Sigmoid colon (tissue), 7 donors: ENCODE data around the gene SND1. TPM values are rescaled to one million over a fixed set of nuclear protein-coding genes. Genes with fewer than 3 reads are reported as not detected.

Source experiments
- DNase-seq: peaks from one replicate; pipeline ENCODE4 v3.0.0-alpha.2; 2019
- H3K27ac ChIP-seq, 4 donors: fragments of 200-600 bp; sonication (generic); one replicate each; pipeline ENCODE4 v1.5.1; 2016 to 2019; ENCODE audit warnings: mild to moderate bottlenecking in 1 of 4
- H3K27me3 ChIP-seq, 3 donors: fragments of 200-600 bp; sonication (generic); one replicate each; pipeline ENCODE4 v1.5.1; 2019; ENCODE audit warnings: mild to moderate bottlenecking in 1 of 3
- H3K36me3 ChIP-seq, 4 donors: fragments of 200-600 bp; sonication (generic); one replicate each; pipeline ENCODE4 v1.5.1; 2016 to 2019
- H3K4me1 ChIP-seq, 4 donors: fragments of 200-600 bp; sonication (generic); one replicate each; pipeline ENCODE4 v1.5.1; 2017 to 2019
- H3K4me3 ChIP-seq, 4 donors: fragments of 200-600 bp; sonication (generic); one replicate each; pipeline ENCODE4 v1.5.1; 2017 to 2019; ENCODE audit warnings: mild to moderate bottlenecking in 2 of 4, moderate library complexity in 1 of 4
- H3K9me3 ChIP-seq, 4 donors: fragments of 200-600 bp in 3 of 4; sonication (generic) in 3 of 4; one replicate each; pipeline versions ENCODE4 v1.5.1 to v1.6.1; 2013 to 2019
- EP300 ChIP-seq, 4 donors: sonication (generic); formaldehyde crosslinking; IDR thresholded peaks; one replicate each; pipeline ENCODE4 v1.6.1; 2017; ENCODE audit warnings: antibody characterized with exemption in 4 of 4
- POLR2A ChIP-seq, 2 donors: fragments of 450-650 bp; IDR thresholded peaks; one replicate each; pipeline ENCODE4 v1.6.1; 2016; ENCODE audit warnings: antibody characterized with exemption in 2 of 2, mild to moderate bottlenecking in 2 of 2, moderate library complexity in 2 of 2
- POLR2AphosphoS5 ChIP-seq, 4 donors: sonication (generic); formaldehyde crosslinking; IDR thresholded peaks; one replicate each; pipeline ENCODE4 v1.6.1; 2017; ENCODE audit warnings: antibody characterized with exemption in 4 of 4
- whole genome bisulfite sequencing, 2 donors: extraction: QIAGEN DNeasy Blood & Tissue Kit; methylation state at CpG; one replicate each; pipeline ENCODE4 v1.1.7; 2013; 5-methylcytosine and 5-hydroxymethylcytosine counted together
- intact Hi-C: fragments of 100-400 bp; cut with DNase I; formaldehyde crosslinking; loops from one replicate; pipeline ENCODE4 v1.15.1; 2023
- polyA plus RNA-seq, 3 donors: library from polyadenylated mRNA; stranded (reverse); fragments of 200-250 nt; gene quantifications; one replicate each; pipeline ENCODE4 v1.2.3, GENCODE V29; 2013
- total RNA-seq, 4 donors: library from RNA; depleted of rRNA; stranded (reverse); fragments of >200 nt; gene quantifications; one replicate each; pipeline ENCODE4 v1.1.0, GENCODE V29; 2016
- TF ChIP-seq, protein P1 (sequence below), 4 experiments: fragments of 450-650 bp in 3 of 4; fragments of 200-600 bp in 1 of 4; IDR thresholded peaks; one replicate each; pipeline ENCODE4 v1.5.1; 2016 to 2019; ENCODE audit warnings: antibody characterized with exemption in 4 of 4, mild to moderate bottlenecking in 3 of 4, moderate library complexity in 2 of 4
- donor health status: healthy with polysubstance abuse.
- donor health status: Bipolar disorder and iron deficiency.
- donor health status: healthy.

The SND1 gene
- total and polyA plus RNA-seq, 7 donors, result 30.6 to 93.4 (median 71.3) TPM

DNA sequence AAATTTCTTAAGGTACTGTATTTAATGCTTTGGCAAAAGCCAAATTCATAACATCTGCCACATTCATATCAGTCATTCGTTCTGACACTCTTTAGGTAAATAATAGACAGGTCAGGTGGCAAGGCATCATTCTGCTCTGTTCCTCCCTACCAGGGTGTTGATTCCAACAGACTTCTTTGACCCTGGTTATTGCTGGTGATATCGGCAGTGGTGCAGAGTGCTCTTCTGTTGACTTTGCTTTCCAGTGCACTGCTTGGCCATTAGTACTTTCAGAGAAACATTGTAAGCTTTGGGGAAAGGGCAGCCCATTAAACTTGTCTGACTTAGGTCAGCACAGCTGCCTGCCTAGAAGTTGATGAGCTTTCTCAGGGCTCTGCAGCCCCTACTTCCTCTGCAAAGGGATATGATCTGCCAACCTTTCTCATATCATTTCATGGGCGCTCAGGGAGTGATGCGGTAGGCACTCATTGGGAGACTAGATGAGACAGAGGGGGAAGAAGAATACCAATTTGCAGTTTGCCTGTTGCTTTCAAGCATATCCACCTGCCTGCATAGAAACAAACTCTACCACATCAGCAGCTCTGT, 240.0 kb downstream of the SND1 start:
- Histone ChIP-seq H3K4me3 (no peak overlapping the region), H3K9me3 (no peaks in the 10 kb centered on the region), H3K27me3 (no peaks in the 10 kb centered on the region), H3K27ac (no peak overlapping the region), H3K4me1 (peaks cover 0 to 7% (median 2%) of the 10 kb centered on the region in 4 donors), H3K36me3 (peaks cover 0 to 9% (median 0%) of the 10 kb centered on the region in 4 donors)
- WGBS, 2 donors, result 75 to 92% methylated on average over 4 of the region's 4 CpGs
- TF ChIP-seq POLR2A (IDR thresholded peaks at IDR 0.05) (no peak), EP300 (IDR thresholded peaks at IDR 0.05) (no peak), POLR2AphosphoS5 (IDR thresholded peaks at IDR 0.05) (no peak)
- TF ChIP-seq, protein P1, sequence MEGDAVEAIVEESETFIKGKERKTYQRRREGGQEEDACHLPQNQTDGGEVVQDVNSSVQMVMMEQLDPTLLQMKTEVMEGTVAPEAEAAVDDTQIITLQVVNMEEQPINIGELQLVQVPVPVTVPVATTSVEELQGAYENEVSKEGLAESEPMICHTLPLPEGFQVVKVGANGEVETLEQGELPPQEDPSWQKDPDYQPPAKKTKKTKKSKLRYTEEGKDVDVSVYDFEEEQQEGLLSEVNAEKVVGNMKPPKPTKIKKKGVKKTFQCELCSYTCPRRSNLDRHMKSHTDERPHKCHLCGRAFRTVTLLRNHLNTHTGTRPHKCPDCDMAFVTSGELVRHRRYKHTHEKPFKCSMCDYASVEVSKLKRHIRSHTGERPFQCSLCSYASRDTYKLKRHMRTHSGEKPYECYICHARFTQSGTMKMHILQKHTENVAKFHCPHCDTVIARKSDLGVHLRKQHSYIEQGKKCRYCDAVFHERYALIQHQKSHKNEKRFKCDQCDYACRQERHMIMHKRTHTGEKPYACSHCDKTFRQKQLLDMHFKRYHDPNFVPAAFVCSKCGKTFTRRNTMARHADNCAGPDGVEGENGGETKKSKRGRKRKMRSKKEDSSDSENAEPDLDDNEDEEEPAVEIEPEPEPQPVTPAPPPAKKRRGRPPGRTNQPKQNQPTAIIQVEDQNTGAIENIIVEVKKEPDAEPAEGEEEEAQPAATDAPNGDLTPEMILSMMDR (IDR thresholded peaks at IDR 0.05), result no peak
- intact Hi-C loops, result no loop called here
- DNase-seq, result no peak

DNA sequence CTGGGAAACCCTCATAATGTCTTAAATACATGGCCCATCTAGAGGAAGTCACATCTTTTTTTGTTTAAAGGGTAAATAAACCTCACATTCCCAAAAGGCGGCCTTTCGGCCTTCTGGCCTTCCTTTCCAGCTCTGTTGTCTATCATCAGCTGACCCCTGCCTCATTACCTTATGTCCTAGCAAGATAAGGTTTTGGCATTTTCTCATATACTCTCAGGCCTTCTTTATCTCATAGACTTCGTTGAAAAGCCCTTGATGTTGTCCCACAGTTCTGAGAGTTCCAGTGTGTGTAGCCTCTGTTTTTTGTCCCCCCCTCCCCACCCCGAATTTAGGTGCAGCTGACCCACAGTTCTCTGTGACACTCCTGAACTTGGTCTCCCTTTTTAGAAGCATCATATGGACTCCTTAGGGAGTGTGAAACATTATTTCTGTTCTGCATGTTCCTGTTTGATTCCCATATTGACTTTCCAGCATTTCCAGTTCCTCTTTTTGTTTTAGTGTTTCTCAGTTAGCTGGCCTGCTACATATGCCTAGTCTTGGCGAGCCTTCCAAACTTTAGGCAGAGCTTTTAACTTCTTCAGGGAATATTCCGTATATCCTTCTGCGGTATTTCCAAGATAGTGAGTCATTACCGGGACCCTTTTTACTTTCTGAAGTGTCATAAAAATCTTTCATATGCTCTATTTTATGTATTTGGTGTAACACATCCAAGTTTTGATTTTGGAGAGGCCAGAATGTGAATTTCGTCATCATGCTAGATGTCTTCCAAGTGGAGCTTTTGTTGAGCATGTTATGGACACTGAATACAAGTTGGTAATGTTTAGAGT, 240.7 kb downstream of the SND1 start:
- no peaks in the 10 kb centered on the region for H3K9me3 ChIP-seq
- H3K4me1 ChIP-seq, result peaks cover 0 to 7% (median 2%) of the 10 kb centered on the region in 4 donors
- no peaks in the 10 kb centered on the region for H3K27me3 ChIP-seq
- WGBS, 2 donors, result 86 to 90% methylated on average over 9 of the region's 9 CpGs
- H3K27ac ChIP-seq, result no peak overlapping the region
- intact Hi-C loops, result no loop called here
- no peak for TF ChIP-seq POLR2A (IDR thresholded peaks at IDR 0.05)
- TF ChIP-seq EP300 (IDR thresholded peaks at IDR 0.05), result no peak
- TF ChIP-seq, protein P1 (IDR thresholded peaks at IDR 0.05), result no peak
- TF ChIP-seq POLR2AphosphoS5 (IDR thresholded peaks at IDR 0.05), result no peak
- no peak for DNase-seq
- no peak overlapping the region for H3K4me3 ChIP-seq
- H3K36me3 ChIP-seq, result peaks cover 0 to 9% (median 0%) of the 10 kb centered on the region in 4 donors

DNA sequence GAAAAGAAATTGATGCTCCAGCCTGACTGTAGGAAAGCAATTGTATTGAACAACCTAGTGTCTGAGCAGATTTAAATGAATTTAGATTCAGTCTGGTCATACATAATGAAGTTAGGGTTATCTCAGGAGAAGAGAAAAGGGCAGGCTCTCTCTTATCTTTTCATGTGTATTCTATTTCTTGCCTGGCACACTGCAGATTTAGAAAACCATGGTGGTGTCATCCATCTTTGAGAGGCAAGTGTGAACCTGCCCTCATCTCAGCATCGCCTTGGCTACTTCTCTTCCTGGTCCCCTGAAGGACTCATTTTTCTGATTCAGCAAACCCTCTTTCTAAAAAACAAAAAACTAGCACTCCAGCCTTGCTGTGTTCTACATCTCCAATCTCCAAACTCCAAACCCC, 241.6 kb downstream of the SND1 start:
- H3K36me3 ChIP-seq, result peaks cover 0 to 3% (median 0%) of the 10 kb centered on the region in 4 donors
- peaks cover 0 to 7% (median 2%) of the 10 kb centered on the region in 4 donors for H3K4me1 ChIP-seq
- intact Hi-C loops, result no loop called here
- TF ChIP-seq EP300 (IDR thresholded peaks at IDR 0.05) (no peak), POLR2AphosphoS5 (IDR thresholded peaks at IDR 0.05) (no peak), POLR2A (IDR thresholded peaks at IDR 0.05) (no peak)
- TF ChIP-seq, protein P1 (IDR thresholded peaks at IDR 0.05), result no peak
- H3K27me3 ChIP-seq, result no peaks in the 10 kb centered on the region
- DNase-seq, result no peak
- no peaks in the 10 kb centered on the region for H3K9me3 ChIP-seq
- no peak overlapping the region for H3K27ac ChIP-seq
- no peak overlapping the region for H3K4me3 ChIP-seq
- 98 to 100% methylated on average over 1 of the region's 1 CpG for WGBS, 2 donors

DNA sequence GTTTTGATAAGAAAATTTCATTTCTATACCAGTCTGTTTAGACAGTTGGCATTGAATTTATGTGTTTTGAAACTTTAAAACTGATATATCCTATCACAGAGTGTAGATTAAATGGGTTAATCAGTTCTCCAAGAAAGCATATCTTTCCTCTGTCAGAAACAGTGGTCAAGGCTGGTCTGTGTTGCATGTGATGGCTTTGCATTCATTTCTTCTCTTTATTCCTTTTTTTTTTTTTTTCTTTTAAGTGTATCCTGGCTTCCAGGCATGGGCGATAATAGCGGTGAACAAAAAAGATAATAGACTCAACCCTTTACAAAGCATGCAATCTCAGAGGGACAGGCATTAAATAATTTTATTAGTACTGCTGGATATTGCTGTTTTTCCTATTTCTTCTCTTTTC, 242.6 kb downstream of the SND1 start:
- Histone ChIP-seq H3K27me3 (no peaks in the 10 kb centered on the region), H3K27ac (no peak overlapping the region), H3K9me3 (no peaks in the 10 kb centered on the region), H3K36me3 (no peaks in the 10 kb centered on the region), H3K4me1 (peaks cover 0 to 7% (median 2%) of the 10 kb centered on the region in 4 donors), H3K4me3 (no peak overlapping the region)
- TF ChIP-seq, protein P1 (IDR thresholded peaks at IDR 0.05), result no peak
- TF ChIP-seq POLR2AphosphoS5 (IDR thresholded peaks at IDR 0.05) (no peak), POLR2A (IDR thresholded peaks at IDR 0.05) (no peak), EP300 (IDR thresholded peaks at IDR 0.05) (no peak)
- 98 to 100% methylated on average over 2 of the region's 2 CpGs for WGBS, 2 donors
- intact Hi-C loops, result no loop called here
- no peak for DNase-seq
